Keratinocyte (primary cell): ENCODE data around the gene CAPN7. TPM values are rescaled to one million over a fixed set of nuclear protein-coding genes. Genes with fewer than 3 reads are reported as not detected.

Experiments
- DNase-seq: peaks from one replicate; pipeline ENCODE4 v3.0.0-alpha.2; 2011; ENCODE audit warnings: low read depth, missing footprints, low spot score
- FAIRE-seq: peaks from 2 replicates; lab custom pipeline; 2011; peaks lifted over from hg19 to GRCh38; lab: Jason Lieb, UNC
- H2AFZ ChIP-seq: 2 replicates; pipeline ENCODE4 v1.6.0; 2012; ENCODE audit warnings: low read length, control low read depth, inconsistent platforms; ENCODE audit not compliant: control insufficient read depth
- H3K27ac ChIP-seq: 2 replicates; pipeline ENCODE4 v1.5.1; 2011; ENCODE audit warnings: low read length; ENCODE audit not compliant: control insufficient read depth, insufficient read depth
- H3K27me3 ChIP-seq: 3 replicates; pipeline ENCODE4 v1.6.0; 2011; ENCODE audit warnings: low read length; ENCODE audit not compliant: control insufficient read depth, insufficient read depth; ENCODE audit errors: extremely low read depth
- H3K36me3 ChIP-seq, 2 experiments: 2 replicates in 1 of 2; 3 replicates in 1 of 2; pipeline ENCODE4 v1.5.1; 2011; ENCODE audit warnings: low read length in 2 of 2, mild to moderate bottlenecking in 1 of 2; ENCODE audit not compliant: control insufficient read depth in 2 of 2, insufficient read depth in 2 of 2; ENCODE audit errors: extremely low read depth in 1 of 2
- H3K4me1 ChIP-seq: 3 replicates; pipeline ENCODE4 v1.5.1; 2011; ENCODE audit warnings: low read length; ENCODE audit not compliant: control insufficient read depth, insufficient read depth; ENCODE audit errors: extremely low read depth
- H3K4me2 ChIP-seq: 3 replicates; pipeline ENCODE4 v1.6.0; 2011; ENCODE audit warnings: low read depth, low read length; ENCODE audit not compliant: control insufficient read depth, insufficient read depth; ENCODE audit errors: extremely low read depth
- H3K4me3 ChIP-seq, 3 experiments: fragments of 200-600 bp in 1 of 3; sonication (generic) in 1 of 3; 2 replicates in 2 of 3; 3 replicates in 1 of 3; pipeline ENCODE4 v1.5.1; 2011 to 2016; ENCODE audit warnings: low read length in 3 of 3, mild to moderate bottlenecking in 3 of 3, control low read depth in 2 of 3, inconsistent platforms in 1 of 3, low read depth in 1 of 3, mixed read lengths in 1 of 3, mixed run types in 1 of 3, moderate library complexity in 1 of 3; ENCODE audit not compliant: control insufficient read depth in 2 of 3, insufficient read depth in 2 of 3; ENCODE audit errors: extremely low read depth in 1 of 3
- H3K79me2 ChIP-seq: 2 replicates; pipeline ENCODE4 v1.6.0; 2012; ENCODE audit warnings: low read length; ENCODE audit not compliant: control insufficient read depth, insufficient read depth
- H3K9ac ChIP-seq: 3 replicates; pipeline ENCODE4 v1.6.0; 2011; ENCODE audit warnings: low read length; ENCODE audit not compliant: control insufficient read depth, insufficient read depth; ENCODE audit errors: extremely low read depth
- H3K9me1 ChIP-seq: 3 replicates; pipeline ENCODE4 v1.6.0; 2011; ENCODE audit warnings: low read length; ENCODE audit not compliant: control insufficient read depth, insufficient read depth; ENCODE audit errors: extremely low read depth
- H3K9me3 ChIP-seq: 2 replicates; pipeline ENCODE4 v1.5.1; 2012; ENCODE audit warnings: low read depth, low read length; ENCODE audit not compliant: control insufficient read depth
- H4K20me1 ChIP-seq: 3 replicates; pipeline ENCODE4 v1.6.0; 2011; ENCODE audit warnings: low read length; ENCODE audit not compliant: control insufficient read depth, insufficient read depth; ENCODE audit errors: extremely low read depth
- CTCF ChIP-seq, 3 experiments: IDR thresholded peaks in 1 of 3; conservative IDR thresholded peaks in 1 of 3; optimal IDR thresholded peaks in 1 of 3; 2 replicates in 2 of 3; 3 replicates in 1 of 3; pipeline versions ENCODE3 to v1.5.1; 2011; ENCODE audit warnings: low read length in 3 of 3, mild to moderate bottlenecking in 3 of 3, moderate library complexity in 2 of 3, control low read depth in 1 of 3, inconsistent platforms in 1 of 3; ENCODE audit not compliant: insufficient read depth in 2 of 3; ENCODE audit errors: extremely low read depth in 1 of 3
- EZH2 ChIP-seq: IDR thresholded peaks from one replicate; pipeline ENCODE4 v1.6.1; 2012; ENCODE audit warnings: inconsistent platforms, mild to moderate bottlenecking, low read length, moderate library complexity
- dilution Hi-C: fragments of 300-500 bp; cut with MboI; formaldehyde crosslinking; loops from one replicate; pipeline ENCODE4 v1.7.0; 2020; ENCODE audit warnings: low sequenced_read_pairs; ENCODE audit not compliant: extremely low pct_ligation_motif_present
- polyA plus RNA-seq, 5 experiments: library from polyadenylated mRNA; depleted of rRNA in 3 of 5; stranded (reverse) in 3 of 5; stranded (forward) in 1 of 5; unstranded in 1 of 5; fragments of >200 nt; gene quantifications; 1 replicate in 1 of 5; 2 replicates in 3 of 5; 3 replicates in 1 of 5; pipeline versions ENCODE4 v1.2.1 to v1.2.3, GENCODE V29; 2011 to 2012; ENCODE audit warnings: missing spikeins in 2 of 5, low read depth in 1 of 5, low replicate concordance in 1 of 5

CAPN7 gene
- polyA plus RNA-seq, 1 donor (not counting 4 experiments of a cell fraction or from before 2014, with no cell fraction given): 29.3 TPM

- dilution Hi-C loops: no loop called here
- no peaks in the 10 kb centered on the region for H3K9me3 ChIP-seq
- no peak overlapping the region for H3K4me2 ChIP-seq
- H3K27me3 ChIP-seq: no peaks in the 10 kb centered on the region
- no peaks in the 10 kb centered on the region for H4K20me1 ChIP-seq
- H3K4me3 ChIP-seq: no peak overlapping the region
- no peaks in the 10 kb centered on the region for H3K9me1 ChIP-seq
- no peak for FAIRE-seq
- H2AFZ ChIP-seq: no peak overlapping the region
- no peak overlapping the region for H3K9ac ChIP-seq
- no peak overlapping the region for H3K27ac ChIP-seq
- peaks cover 4 to 11% of the 10 kb centered on the region in 2 experiments for H3K36me3 ChIP-seq
- TF ChIP-seq CTCF (optimal IDR thresholded peaks at IDR 0.05 in 1 of 3, IDR thresholded peaks at IDR 0.05 in 1 of 3, conservative IDR thresholded peaks at IDR 0.05 in 1 of 3; ENCODE audit: extremely low read depth in 1 of 3, insufficient read depth in 2 of 3, low read length in 3 of 3) (no peak), EZH2 (no peak)
- no peak for DNase-seq
- peaks cover 19% of the 10 kb centered on the region for H3K4me1 ChIP-seq
- no peaks in the 10 kb centered on the region for H3K79me2 ChIP-seq
These were observed 58.4 kb downstream of the CAPN7 start for GRCh38 chr3:15264486-15264885.

- H3K36me3 ChIP-seq: peaks cover 3 to 5% of the 10 kb centered on the region in 2 experiments
- H3K4me3 ChIP-seq: no peak overlapping the region
- H3K79me2 ChIP-seq: no peaks in the 10 kb centered on the region
- DNase-seq: no peak
- H3K27ac ChIP-seq: no peak overlapping the region
- H3K9me3 ChIP-seq: no peaks in the 10 kb centered on the region
- no peaks in the 10 kb centered on the region for H3K27me3 ChIP-seq
- peaks cover 22% of the 10 kb centered on the region for H3K4me1 ChIP-seq
- no peaks in the 10 kb centered on the region for H4K20me1 ChIP-seq
- no peaks in the 10 kb centered on the region for H3K9me1 ChIP-seq
- no peak for FAIRE-seq
- no peak overlapping the region for H3K9ac ChIP-seq
- TF ChIP-seq CTCF (optimal IDR thresholded peaks at IDR 0.05 in 1 of 3, IDR thresholded peaks at IDR 0.05 in 1 of 3, conservative IDR thresholded peaks at IDR 0.05 in 1 of 3; ENCODE audit: extremely low read depth in 1 of 3, insufficient read depth in 2 of 3, low read length in 3 of 3) (no peak), EZH2 (no peak)
- H3K4me2 ChIP-seq: no peak overlapping the region
- dilution Hi-C loops: no loop called here
- no peak overlapping the region for H2AFZ ChIP-seq
These were observed 59.8 kb downstream of the CAPN7 start for GRCh38 chr3:15265655-15266509.
